Measurements from ENCODE around the gene SLC25A52.
"Not testable (repeated sequence)": the region's sequence is repeated elsewhere in the genome, so short reads cannot be mapped to it uniquely, and the experiment has no call there.

The SLC25A52 gene

GRCh38 chr18:31760695-31761094 is at the start of gene SLC25A52:
Gene SLC25A52, minus strand, starts transcription at chr18:31760880. Its CDS starts 219 bp downstream, at chr18:31760661.
- TF ChIP-seq CTCF (conservative IDR thresholded peaks at IDR 0.05; ENCODE audit: control insufficient read depth, insufficient read depth, low read depth, low read length), result no peak
- H3K4me3 ChIP-seq (ENCODE audit: control insufficient read depth, low read depth, low read length), result no peak within 1 kb of the TSS
- no peak for DNase-seq (ENCODE audit: low read depth)

- H3K4me3 ChIP-seq (ENCODE audit: control insufficient read depth, low read depth, low read length); DNase-seq (ENCODE audit: low read depth): not testable (repeated sequence)
Observed at GRCh38 chr18:31809049-31809448, 48.4 kb upstream of the SLC25A52 start.

GRCh38 chr18:31801078-31801477 is 40.4 kb upstream of the SLC25A52 start:
- DNase-seq (ENCODE audit: low read depth), result no peak

GRCh38 chr18:31799257-31799656 is 38.6 kb upstream of the SLC25A52 start:
- H3K4me3 ChIP-seq (ENCODE audit: control insufficient read depth, low read depth, low read length); DNase-seq (ENCODE audit: low read depth): not testable (repeated sequence)

More at GRCh38 chr18:31801078-31801477, 40.4 kb upstream of the SLC25A52 start:
- H3K4me3 ChIP-seq (ENCODE audit: control insufficient read depth, low read depth, low read length), result no peak overlapping the region
- TF ChIP-seq CTCF (conservative IDR thresholded peaks at IDR 0.05; ENCODE audit: control insufficient read depth, insufficient read depth, low read depth, low read length), result no peak

- H3K4me3 ChIP-seq (ENCODE audit: control insufficient read depth, low read depth, low read length), result no peak overlapping the region
- TF ChIP-seq CTCF (conservative IDR thresholded peaks at IDR 0.05; ENCODE audit: control insufficient read depth, insufficient read depth, low read depth, low read length), result no peak
- no peak for DNase-seq (ENCODE audit: low read depth)
Observed at GRCh38 chr18:31798399-31798798, 37.7 kb upstream of the SLC25A52 start.

GRCh38 chr18:31795747-31796146 is 35.1 kb upstream of the SLC25A52 start:
- no peak for TF ChIP-seq CTCF (conservative IDR thresholded peaks at IDR 0.05; ENCODE audit: control insufficient read depth, insufficient read depth, low read depth, low read length)
- DNase-seq (ENCODE audit: low read depth), result no peak
- no peak overlapping the region for H3K4me3 ChIP-seq (ENCODE audit: control insufficient read depth, low read depth, low read length)

GRCh38 chr18:31793531-31793930 is 32.9 kb upstream of the SLC25A52 start:
- DNase-seq (ENCODE audit: low read depth), result no peak
- TF ChIP-seq CTCF (conservative IDR thresholded peaks at IDR 0.05; ENCODE audit: control insufficient read depth, insufficient read depth, low read depth, low read length), result no peak
- H3K4me3 ChIP-seq (ENCODE audit: control insufficient read depth, low read depth, low read length), result no peak overlapping the region

- H3K4me3 ChIP-seq (ENCODE audit: control insufficient read depth, low read depth, low read length), result no peak overlapping the region
- TF ChIP-seq CTCF (conservative IDR thresholded peaks at IDR 0.05; ENCODE audit: control insufficient read depth, insufficient read depth, low read depth, low read length), result no peak
- DNase-seq (ENCODE audit: low read depth), result no peak
Observed at GRCh38 chr18:31792580-31792911, 31.9 kb upstream of the SLC25A52 start.
